Measurements from ENCODE around the gene GABBR2.

The GABBR2 gene

DNA sequence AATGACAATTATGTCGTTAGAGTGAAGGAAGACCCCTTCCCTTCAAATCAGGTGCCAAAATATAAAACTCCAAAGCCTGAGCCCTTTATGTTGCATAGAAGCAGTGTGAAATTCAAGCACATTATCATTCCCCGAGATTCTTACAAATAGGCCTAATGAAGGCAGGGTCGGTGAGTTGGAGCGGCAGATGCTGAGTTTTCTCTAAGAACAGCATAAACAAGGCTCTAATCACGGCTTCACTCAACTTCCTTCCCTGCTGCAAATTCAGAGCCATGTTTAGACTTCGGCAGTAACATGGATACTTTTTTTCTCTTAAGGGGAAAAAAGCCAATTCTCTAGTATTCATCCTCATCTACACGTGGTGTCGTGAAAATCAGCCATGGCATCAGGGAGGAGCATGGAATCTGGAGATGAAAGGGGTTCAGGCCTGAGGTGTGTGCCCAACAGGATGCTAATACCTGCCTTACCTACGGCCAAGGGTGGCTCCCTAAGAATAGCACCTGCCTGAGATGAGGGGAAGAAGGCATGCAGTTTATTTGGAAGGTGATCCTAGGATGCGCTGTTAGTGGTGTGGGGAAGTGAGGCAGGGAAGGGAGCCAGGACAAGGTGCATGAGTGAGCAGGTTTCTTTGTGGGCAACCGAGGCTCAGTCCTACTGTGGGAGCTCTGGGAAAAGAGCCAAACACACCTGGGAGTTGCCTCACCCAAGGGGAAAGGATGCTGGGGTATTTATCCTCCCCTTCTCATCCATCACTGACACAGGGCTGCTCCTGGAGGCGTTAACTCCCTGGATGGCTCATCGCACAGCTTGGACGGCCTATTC lies 306.5 kb downstream of the GABBR2 start:
- DNase-seq (ENCODE audit: low spot score), result no peak

- DNase-seq (ENCODE audit: low spot score), result no peak
These were observed 307.4 kb downstream of the GABBR2 start for GRCh38 chr9:98401140-98402018.

DNA sequence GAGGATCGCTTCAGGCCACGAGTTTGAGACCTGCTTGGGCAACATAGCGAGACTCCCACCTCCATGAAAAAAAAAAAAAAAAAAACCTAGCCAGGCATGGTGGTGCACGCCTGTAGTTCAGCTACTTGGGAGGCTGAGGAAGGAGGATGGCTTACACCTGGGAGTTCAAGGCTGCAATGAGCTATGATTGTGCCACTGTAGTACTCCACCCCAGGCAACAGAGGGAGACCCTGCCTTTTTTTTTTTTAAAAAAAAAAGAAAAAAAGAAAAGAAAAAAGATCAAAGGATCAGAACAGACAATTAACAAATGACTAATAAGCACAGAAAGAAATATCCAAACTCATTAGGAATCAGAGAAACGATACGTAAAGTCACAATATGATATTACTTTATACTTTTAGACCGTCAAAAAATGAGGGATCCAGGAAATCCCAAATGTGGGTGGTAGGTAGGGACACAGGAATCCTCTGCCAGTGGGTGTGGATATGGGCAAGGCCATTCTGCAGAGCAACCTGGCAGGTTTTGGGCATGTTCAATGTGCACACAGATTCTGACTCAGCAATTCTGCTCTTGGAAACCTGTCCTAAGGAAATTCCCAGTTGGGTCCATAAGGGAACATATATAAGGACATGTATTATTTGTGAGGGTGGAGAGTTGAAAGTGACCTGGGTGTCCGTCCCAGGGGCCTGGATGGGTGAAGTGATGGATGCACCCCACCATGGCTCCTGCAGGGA lies 308.6 kb downstream of the GABBR2 start:
- no peak for DNase-seq (ENCODE audit: low spot score)

DNA sequence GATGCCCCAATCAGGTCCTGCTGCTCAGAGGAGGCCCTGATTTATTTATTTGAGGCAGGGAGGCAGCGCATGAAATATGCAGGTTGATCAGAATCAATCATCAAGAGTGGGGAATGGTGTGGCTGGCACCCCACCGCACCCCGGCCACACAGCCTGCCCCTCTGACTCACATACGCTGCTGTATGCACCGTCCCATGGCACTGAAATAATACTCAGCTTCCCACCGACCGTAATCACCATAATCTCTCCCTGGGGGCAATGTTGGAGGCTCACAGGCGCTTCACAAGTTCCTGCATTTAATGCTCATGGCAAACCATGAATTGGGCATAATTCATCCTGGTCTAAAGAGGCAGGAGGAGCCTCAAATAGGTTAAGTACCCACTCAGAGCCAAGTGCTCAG lies 312.1 kb downstream of the GABBR2 start:
- DNase-seq (ENCODE audit: low spot score), result no peak

- no peak for DNase-seq (ENCODE audit: low spot score)
These were observed 312.5 kb downstream of the GABBR2 start for GRCh38 chr9:98396236-98396635.

DNA sequence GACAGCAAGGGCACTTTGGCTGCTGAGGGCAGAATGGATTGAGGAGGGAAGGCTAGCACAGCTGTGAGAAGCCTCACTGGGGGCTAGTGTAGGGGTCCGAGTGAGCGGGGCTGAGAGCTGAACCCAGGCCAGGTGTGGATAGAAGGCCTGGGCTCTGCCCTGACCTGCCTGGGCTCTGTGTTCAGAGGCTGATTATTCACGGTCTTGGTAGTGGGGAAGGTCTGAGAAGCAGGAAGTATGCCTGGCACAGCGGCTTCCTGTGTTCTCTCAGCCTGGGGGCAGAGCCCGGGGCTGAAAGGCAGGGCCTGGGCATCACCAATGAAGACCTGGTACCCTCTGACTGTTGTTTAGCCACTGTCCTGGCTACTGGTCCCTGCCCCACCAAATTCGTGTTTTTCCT lies 316.9 kb downstream of the GABBR2 start:
- DNase-seq (ENCODE audit: low spot score), result no peak

DNA sequence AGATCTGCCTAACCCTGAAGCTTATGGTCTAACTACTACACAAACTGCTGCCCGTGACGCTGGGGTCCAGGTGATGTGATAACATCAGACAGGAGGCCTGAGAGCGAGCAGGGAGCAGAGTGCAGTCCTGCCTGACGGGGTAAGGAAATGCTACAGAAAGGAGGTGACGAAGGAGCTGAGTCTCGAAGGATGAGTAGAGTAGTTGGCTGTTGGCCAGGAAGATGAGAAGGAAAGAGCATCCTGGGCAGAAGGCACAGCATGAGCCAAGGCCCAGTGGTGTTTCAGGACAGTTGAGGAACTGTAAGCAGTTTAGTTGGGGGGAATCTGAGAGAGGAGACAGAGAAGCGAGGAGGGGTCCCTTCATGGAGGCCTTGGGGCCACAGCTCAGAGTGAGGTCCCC lies 317.3 kb downstream of the GABBR2 start:
- no peak for DNase-seq (ENCODE audit: low spot score)

- no peak for DNase-seq (ENCODE audit: low spot score)
These were observed 323.0 kb downstream of the GABBR2 start for GRCh38 chr9:98385751-98386150.

GRCh38 chr9:98383758-98384157 lies 325.0 kb downstream of the GABBR2 start:
- DNase-seq (ENCODE audit: low spot score), result no peak

- DNase-seq (ENCODE audit: low spot score), result no peak
These were observed 327.2 kb downstream of the GABBR2 start for GRCh38 chr9:98381311-98382103.

GRCh38 chr9:98380065-98380681 lies 328.6 kb downstream of the GABBR2 start:
- peak; percentile 90 for DNase-seq (ENCODE audit: low spot score)

DNA sequence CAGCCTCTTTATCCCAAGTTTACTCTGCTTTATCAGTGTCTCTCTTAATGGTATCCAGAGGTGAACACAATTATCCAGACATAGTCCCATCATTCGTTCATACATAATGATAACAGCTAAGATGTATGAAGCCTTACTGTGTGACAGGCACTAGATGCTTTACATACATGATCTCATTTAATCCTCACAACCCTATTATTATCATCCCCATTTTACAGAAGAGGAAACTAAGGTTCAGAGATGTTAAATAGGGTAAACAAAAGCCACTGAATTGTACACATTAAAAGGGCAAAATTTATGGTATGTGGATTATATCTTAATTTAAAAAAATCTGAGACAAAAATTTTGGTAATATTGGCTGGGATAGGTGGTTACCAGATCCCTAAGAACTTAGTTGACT lies 329.2 kb downstream of the GABBR2 start:
- no peak for DNase-seq (ENCODE audit: low spot score)

DNA sequence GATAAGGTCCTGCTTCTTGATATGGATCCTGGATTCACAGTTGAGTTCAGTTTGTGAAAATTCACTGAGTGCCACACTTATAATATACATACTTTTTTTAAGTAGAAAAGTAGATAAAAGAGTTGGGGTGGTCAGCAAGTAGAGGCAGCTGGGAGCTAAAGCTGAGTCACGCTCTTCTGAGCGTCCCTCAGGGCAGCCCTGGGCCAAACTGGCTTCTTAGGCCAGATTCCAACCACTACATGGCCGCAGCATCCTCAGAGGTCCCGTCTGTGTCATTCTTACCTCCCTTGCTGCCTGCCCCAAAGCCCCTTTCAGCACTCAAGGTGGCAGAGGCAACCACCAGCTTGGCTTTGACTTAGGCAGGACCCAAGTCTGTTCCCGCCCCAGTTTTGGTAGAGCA lies 329.9 kb downstream of the GABBR2 start:
- DNase-seq (ENCODE audit: low spot score), result no peak

- DNase-seq (ENCODE audit: low spot score), result no peak
These were observed 330.4 kb downstream of the GABBR2 start for GRCh38 chr9:98378206-98378780.

DNA sequence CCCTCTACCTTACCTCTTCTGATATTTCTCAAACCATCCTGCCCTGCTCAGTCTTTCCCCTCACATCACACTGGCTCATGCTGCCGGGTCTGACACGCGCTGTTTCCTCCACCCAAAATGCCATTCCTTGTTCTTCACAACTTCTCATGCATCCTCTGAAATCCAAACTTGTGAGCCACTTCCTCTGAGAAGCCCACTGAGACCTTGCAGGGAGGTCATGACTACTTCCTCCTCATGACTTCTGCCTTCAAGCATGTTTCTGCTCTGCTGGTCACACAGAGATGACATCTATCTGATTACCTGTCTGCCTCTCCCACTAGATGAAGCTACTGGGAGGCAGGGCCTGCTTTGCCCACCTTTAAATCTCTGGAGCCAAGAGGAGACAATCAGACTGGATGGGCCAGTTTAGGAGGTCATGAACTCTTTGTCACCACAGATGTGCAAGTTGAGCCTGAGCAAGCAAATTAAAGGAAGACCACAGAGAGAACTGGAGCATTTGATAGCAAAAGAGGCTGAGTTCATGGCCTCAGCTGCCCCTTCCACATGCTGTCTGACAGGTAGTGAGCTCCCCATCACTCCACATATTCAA lies 333.5 kb downstream of the GABBR2 start:
- peak; percentile 100 for DNase-seq (ENCODE audit: low spot score)

DNA sequence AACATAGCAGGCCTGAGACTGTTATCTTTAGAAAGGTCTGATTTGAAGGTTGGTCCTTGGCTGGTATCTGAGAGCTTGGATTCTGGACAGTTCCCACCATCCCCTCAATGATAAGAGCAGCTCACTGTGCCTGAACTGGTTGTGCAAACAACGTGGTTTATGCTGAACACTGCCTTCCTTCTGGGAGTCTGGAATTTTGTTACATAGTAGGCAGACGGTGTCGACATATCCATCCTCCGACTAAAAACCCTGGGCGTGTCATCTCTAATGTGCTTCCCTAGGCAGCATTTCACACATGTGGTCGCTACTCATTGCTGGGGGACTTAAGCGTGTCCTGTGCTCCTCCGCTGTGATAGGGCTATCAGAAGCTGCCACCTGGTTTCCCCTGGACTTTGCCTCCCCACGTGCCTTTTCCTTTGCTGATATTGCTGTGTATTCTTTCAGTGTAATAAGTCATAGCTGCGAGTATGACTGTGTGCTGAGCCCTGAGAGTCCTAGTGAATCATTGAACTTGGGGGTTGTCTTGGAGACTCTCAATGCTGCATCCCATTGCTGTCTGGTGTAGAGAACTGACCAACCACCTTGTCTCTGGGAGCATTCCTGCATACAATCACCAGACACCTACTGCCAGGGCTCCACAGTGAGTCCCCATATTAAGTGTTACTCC lies 334.2 kb downstream of the GABBR2 start:
- DNase-seq (ENCODE audit: low spot score), result peak; percentile 99

GRCh38 chr9:98373609-98374008 lies 335.1 kb downstream of the GABBR2 start:
- DNase-seq (ENCODE audit: low spot score), result peak; percentile 70

DNA sequence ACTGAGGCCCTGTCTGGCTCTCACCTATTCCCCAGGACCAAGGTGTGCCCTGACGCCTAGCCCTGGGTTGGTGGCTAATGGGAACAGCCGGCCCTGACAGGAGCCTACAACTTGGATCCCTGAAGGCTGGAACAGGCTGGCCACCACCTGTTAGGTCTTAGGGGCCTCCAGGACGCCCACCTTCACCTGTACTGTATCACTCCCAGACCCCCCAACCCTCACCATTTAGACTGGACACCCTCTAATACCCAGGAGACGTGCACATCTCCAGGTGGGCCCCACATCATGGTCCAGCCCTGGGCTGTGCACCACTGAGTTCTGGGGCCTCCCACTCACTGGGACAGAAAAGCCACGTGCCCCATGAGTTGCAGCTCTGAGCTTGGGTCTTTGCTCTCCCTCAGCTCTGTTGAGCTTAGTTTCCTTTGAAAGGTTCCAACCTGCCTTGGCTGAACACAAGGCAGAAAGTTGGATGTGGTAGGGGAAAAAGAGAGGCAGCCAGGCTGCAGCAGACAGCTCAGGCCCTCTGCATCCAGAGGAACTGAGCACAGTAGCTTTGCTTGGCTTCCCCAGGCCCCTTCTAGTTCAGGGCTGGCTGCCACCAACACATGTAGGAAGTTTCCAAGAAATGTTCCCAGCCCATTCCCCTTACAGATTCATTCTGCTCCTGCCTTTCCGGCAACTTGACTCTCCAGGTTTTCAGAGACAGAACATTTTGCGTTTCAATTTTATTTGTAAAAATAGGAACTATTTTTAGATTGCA lies 336.5 kb downstream of the GABBR2 start:
- no peak for DNase-seq (ENCODE audit: low spot score)

GRCh38 chr9:98370976-98371315 lies 337.8 kb downstream of the GABBR2 start:
- DNase-seq (ENCODE audit: low spot score), result no peak
